Smooth muscle cell (in vitro differentiated cells): ENCODE data around the gene LYZL2. TPM values are rescaled to one million over a fixed set of nuclear protein-coding genes. Genes with fewer than 3 reads are reported as not detected.
"Not testable (repeated sequence)": the region's sequence is repeated elsewhere in the genome, so short reads cannot be mapped to it uniquely, and the experiment has no call there.

Experiments
- DNase-seq: peaks from one replicate; lab custom pipeline; 2025; ENCODE audit not compliant: unreplicated experiment; lab: John Stamatoyannopoulos, UW
- H2AFZ ChIP-seq: fragments of 200-600 bp; sonication (generic); 2 replicates; pipeline ENCODE4 v1.6.0; 2016; ENCODE audit warnings: antibody characterized with exemption, low read depth, mild to moderate bottlenecking
- H3F3A ChIP-seq: fragments of 200-600 bp; sonication (generic); 2 replicates; pipeline ENCODE4 v1.6.0; 2017; ENCODE audit warnings: antibody characterized with exemption, low read depth
- H3K27ac ChIP-seq: fragments of 200-600 bp; sonication (generic); 2 replicates; pipeline ENCODE4 v1.5.1; 2016; ENCODE audit warnings: low read depth, mild to moderate bottlenecking
- H3K27me3 ChIP-seq: fragments of 200-600 bp; sonication (generic); 2 replicates; pipeline ENCODE4 v1.6.1; 2016; ENCODE audit warnings: low read depth, mild to moderate bottlenecking
- H3K36me3 ChIP-seq: fragments of 200-600 bp; sonication (generic); 2 replicates; pipeline ENCODE4 v1.5.1; 2016; ENCODE audit warnings: low read depth
- H3K4me1 ChIP-seq: fragments of 200-600 bp; sonication (generic); 2 replicates; pipeline ENCODE4 v1.5.1; 2016; ENCODE audit warnings: low read depth
- H3K4me2 ChIP-seq: fragments of 200-600 bp; sonication (generic); 2 replicates; pipeline ENCODE4 v1.6.0; 2016; ENCODE audit warnings: mild to moderate bottlenecking
- H3K4me3 ChIP-seq: fragments of 200-600 bp; sonication (generic); 2 replicates; pipeline ENCODE4 v1.5.1; 2016; ENCODE audit warnings: mild to moderate bottlenecking
- H3K79me2 ChIP-seq: fragments of 200-600 bp; sonication (generic); 2 replicates; pipeline ENCODE4 v1.6.0; 2016; ENCODE audit warnings: low read depth, mild to moderate bottlenecking
- H3K9ac ChIP-seq: fragments of 200-600 bp; sonication (generic); 2 replicates; pipeline ENCODE4 v1.6.0; 2016; ENCODE audit warnings: low read depth
- H3K9me3 ChIP-seq: fragments of 200-600 bp; sonication (generic); replicated peaks from 2 replicates; pipeline ENCODE4 v1.5.1; 2016; ENCODE audit warnings: low read depth
- H4K20me1 ChIP-seq: fragments of 200-600 bp; sonication (generic); 2 replicates; pipeline ENCODE4 v1.6.0; 2016; ENCODE audit warnings: low read depth
- CTCF ChIP-seq: fragments of 200-600 bp; sonication (generic); IDR thresholded peaks from 2 replicates; pipeline ENCODE4 v1.5.1; 2017; ENCODE audit warnings: borderline replicate concordance, mild to moderate bottlenecking, antibody characterized with exemption; ENCODE audit not compliant: insufficient read depth, poor library complexity, severe bottlenecking
- whole genome bisulfite sequencing: methylation state at CpG from one replicate; pipeline ENCODE4 v1.1.7; 2016; ENCODE audit warnings: low lambda C conversion rate; 5-methylcytosine and 5-hydroxymethylcytosine counted together
- polyA plus RNA-seq: library from polyadenylated mRNA; unstranded; fragments of >200 nt; fragmentation: Nextera tagmentation; extraction: Ambion mirVana; gene quantifications from 2 replicates; pipeline ENCODE4 v1.2.1, GENCODE V29; 2016
- total RNA-seq: library from RNA; depleted of rRNA; stranded (reverse); fragments of >200 nt; gene quantifications from 2 replicates; pipeline ENCODE4 v1.2.3, GENCODE V29; 2014

LYZL2 gene
- total and polyA plus RNA-seq, 2 experiments from 2014 or later, result not detected

- Histone ChIP-seq H3F3A (no peaks in the 10 kb centered on the region), H3K4me1 (no peaks in the 10 kb centered on the region), H3K9ac (no peak overlapping the region), H2AFZ (no peak overlapping the region), H3K27ac (no peak overlapping the region), H3K9me3 (no peaks in the 10 kb centered on the region), H3K27me3 (no peaks in the 10 kb centered on the region), H3K79me2 (no peaks in the 10 kb centered on the region), H3K4me2 (no peak overlapping the region), H3K36me3 (no peaks in the 10 kb centered on the region), H3K4me3 (no peak overlapping the region), H4K20me1 (no peaks in the 10 kb centered on the region)
- TF ChIP-seq CTCF, result no peak
- no peak for DNase-seq
- 78% methylated on average over 5 of the region's 5 CpGs for WGBS
These were observed 23.2 kb downstream of the LYZL2 start for GRCh38 chr10:30606313-30606712.

- not testable (repeated sequence) for H2AFZ ChIP-seq, H3K36me3 ChIP-seq, H3K4me2 ChIP-seq, H3K4me1 ChIP-seq, H3K9me3 ChIP-seq, DNase-seq, H3K27me3 ChIP-seq, H3K9ac ChIP-seq, H3K27ac ChIP-seq, H4K20me1 ChIP-seq, H3K79me2 ChIP-seq, H3F3A ChIP-seq, H3K4me3 ChIP-seq
- WGBS, result 61% methylated on average over 8 of the region's 16 CpGs
These were observed 24.0 kb downstream of the LYZL2 start for GRCh38 chr10:30605341-30606121.

GRCh38 chr10:30603589-30603988, 26.0 kb downstream of the LYZL2 start:
- Histone ChIP-seq H3K4me1 (no peaks in the 10 kb centered on the region), H3K27ac (no peak overlapping the region), H3K27me3 (no peaks in the 10 kb centered on the region), H3K4me3 (no peak overlapping the region), H2AFZ (no peak overlapping the region), H3K9me3 (no peaks in the 10 kb centered on the region), H3K9ac (no peak overlapping the region), H3K4me2 (no peak overlapping the region), H3K36me3 (no peaks in the 10 kb centered on the region), H4K20me1 (no peaks in the 10 kb centered on the region), H3F3A (no peaks in the 10 kb centered on the region), H3K79me2 (no peaks in the 10 kb centered on the region)
- DNase-seq, result no peak
- no peak for TF ChIP-seq CTCF
- WGBS, result 84% methylated on average over 3 of the region's 3 CpGs

GRCh38 chr10:30602747-30603146, 26.8 kb downstream of the LYZL2 start:
- TF ChIP-seq CTCF, result no peak
- no peaks in the 10 kb centered on the region for H3K4me1 ChIP-seq
- WGBS, result 95% methylated on average over 1 of the region's 1 CpG
- no peak for DNase-seq
- H3K27me3 ChIP-seq, result no peaks in the 10 kb centered on the region
- no peaks in the 10 kb centered on the region for H3K36me3 ChIP-seq
- no peaks in the 10 kb centered on the region for H3F3A ChIP-seq
- no peak overlapping the region for H2AFZ ChIP-seq
- H4K20me1 ChIP-seq, result no peaks in the 10 kb centered on the region
- H3K79me2 ChIP-seq, result no peaks in the 10 kb centered on the region
- H3K27ac ChIP-seq, result no peak overlapping the region
- no peak overlapping the region for H3K9ac ChIP-seq
- H3K9me3 ChIP-seq, result no peaks in the 10 kb centered on the region
- no peak overlapping the region for H3K4me3 ChIP-seq
- H3K4me2 ChIP-seq, result no peak overlapping the region
